ENCODE results near the gene CCER1.
"Not testable (repeated sequence)": the region's sequence is repeated elsewhere in the genome, so short reads cannot be mapped to it uniquely, and the experiment has no call there.

The CCER1 gene, protein sequence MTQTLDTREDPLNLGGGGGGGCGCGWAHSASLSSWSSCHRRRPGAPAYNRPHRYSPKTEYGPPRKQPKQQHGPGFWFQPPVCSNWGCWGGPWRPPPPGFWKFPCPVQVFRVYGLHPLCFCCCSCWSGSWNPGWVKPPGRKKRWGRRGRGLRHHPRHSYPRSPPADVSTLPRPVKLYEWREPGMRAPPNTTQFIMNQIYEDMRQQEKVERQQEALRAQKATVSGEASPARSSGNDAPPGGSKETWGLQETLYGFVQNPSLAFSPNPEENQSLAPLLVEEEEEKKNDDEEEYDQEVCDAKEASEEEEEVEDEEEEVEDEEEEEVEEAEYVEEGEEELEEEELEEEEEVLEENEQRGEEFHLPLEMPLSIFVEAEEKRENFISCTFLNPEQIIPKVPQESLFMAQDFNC

GRCh38 chr12:90954921-90955320 is at the start of gene CCER1:
CCER1 (minus strand) TSS chr12:90955176; CDS start chr12:90954742, 434 bp downstream.
- DNase-seq, result no peak

DNA sequence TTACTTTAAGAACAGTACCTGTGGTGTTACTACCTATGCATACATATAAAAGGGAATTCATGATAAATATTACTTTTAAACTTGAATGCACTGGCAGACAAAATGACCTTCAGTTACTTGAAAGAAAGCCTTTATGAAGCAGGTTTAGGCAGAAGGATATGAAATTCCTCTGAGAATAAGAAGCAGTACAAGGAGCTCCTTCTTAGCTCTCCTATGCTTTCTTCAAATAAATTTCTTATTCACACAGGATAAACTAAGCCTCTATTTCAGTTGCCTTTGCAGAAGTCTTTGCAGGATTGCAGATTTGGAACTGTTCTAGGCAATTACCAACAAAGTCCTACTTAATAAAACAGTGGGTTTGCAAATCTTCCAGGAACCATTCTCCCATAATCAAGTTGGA is 48.8 kb upstream of the CCER1 start:
- no peak for DNase-seq

DNA sequence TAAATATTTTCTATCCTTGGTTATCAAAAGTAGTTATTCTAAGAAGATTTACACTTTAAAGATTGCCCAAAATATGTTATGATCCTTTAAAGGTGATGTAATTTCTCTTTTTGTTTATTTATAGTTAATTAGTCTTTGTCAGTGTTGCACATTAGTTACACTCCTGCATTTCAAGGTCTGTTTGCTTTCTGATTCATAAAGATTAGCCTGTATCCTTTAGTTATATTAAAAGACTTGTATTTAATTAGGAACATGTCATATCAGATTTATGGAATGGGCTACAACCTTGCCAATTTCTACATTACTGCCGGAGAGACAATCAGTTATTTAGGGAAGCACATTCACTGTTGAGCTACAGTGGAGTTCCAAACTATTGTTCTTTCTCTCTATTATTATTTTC is 46.3 kb upstream of the CCER1 start:
- no peak for DNase-seq

GRCh38 chr12:90999966-91000365 is 45.0 kb upstream of the CCER1 start:
- no peak for DNase-seq

DNA sequence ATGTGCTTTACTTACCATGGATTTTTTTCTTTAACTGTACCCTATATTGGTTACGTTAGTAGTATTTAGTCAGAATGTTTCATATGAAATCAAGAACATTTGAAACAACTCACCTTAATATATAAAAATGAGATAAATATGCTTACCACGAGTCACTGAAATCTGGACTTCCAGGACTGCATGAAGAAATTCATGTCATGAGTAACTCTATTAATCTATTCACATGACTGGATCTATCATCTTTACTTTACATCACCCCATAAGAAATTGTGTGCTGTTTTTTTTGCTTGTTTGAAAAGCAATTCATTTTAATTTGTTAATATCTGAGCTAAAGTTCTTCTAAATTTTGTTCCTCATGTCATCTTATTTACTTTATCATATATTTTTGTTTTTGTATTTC is 44.6 kb upstream of the CCER1 start:
- DNase-seq, result no peak

DNA sequence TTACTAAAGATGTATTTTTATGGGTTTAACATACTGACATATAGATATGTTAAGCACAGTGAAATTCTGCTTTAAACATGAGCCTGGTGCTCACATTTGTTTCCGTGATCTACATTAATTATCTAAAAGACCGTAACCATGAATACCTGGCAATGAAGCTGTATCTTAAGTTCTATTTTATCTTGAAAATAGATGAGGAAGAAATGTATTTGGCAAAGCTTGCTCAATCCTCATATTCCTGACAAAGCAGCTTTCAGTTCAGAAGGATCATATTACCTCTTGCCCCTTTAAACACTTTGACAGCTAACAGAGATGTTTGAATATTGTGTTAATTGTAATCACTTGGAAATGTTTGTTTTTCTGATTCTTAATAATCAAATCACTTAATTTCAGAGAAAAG is 40.0 kb upstream of the CCER1 start:
- no peak for DNase-seq

GRCh38 chr12:90991952-90992465 is 37.0 kb upstream of the CCER1 start:
- DNase-seq, result no peak

GRCh38 chr12:90990611-90991010 is 35.6 kb upstream of the CCER1 start:
- no peak for DNase-seq

GRCh38 chr12:90989686-90990111 is 34.7 kb upstream of the CCER1 start:
- no peak for DNase-seq

DNA sequence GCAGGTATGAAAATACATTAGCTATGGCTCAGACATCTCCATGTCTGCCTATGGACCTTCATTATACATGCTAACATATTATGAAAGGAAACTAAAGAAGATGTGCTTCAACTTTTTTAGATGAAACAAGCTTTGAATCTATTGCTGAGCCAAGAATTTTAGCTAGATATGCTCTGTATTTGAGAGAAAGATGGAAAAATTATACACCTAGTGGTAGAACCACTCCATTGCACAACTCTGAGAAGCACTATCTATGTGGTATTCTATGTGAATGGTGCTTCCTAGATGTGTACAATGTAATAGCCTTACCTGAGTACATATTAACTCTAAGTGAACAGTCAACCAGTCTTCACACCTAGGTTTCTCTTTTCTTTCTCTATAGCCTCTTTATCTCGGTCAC is 32.5 kb upstream of the CCER1 start:
- DNase-seq, result no peak

- no peak for DNase-seq
These were observed 32.1 kb upstream of the CCER1 start for GRCh38 chr12:90987101-90987500.

DNA sequence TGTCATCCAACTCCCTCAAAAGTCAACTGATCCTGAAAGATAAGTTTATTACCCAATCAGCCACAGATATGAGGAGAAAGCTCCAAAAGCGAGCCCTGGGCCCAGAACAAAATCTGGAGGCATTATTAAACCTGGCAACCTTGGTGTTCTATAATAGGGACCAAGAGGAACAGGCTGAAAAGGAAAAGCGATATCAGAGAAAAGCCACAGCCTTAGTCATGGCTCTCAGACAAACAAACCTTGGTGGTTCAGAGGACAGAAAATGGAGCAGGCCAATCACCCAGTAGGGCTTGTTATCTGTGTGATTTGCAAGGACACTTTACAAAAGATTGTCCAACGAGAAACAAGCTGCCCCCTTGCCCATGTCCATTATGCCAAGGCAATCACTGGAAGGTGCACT is 30.4 kb upstream of the CCER1 start:
- not testable (repeated sequence) for DNase-seq

- no peak for DNase-seq
These were observed 29.1 kb upstream of the CCER1 start for GRCh38 chr12:90984114-90984513.

- no peak for DNase-seq
These were observed 27.2 kb upstream of the CCER1 start for GRCh38 chr12:90982170-90982569.

- no peak for DNase-seq
These were observed 25.0 kb upstream of the CCER1 start for GRCh38 chr12:90979951-90980350.

- DNase-seq, result no peak
These were observed 24.0 kb upstream of the CCER1 start for GRCh38 chr12:90979019-90979418.

DNA sequence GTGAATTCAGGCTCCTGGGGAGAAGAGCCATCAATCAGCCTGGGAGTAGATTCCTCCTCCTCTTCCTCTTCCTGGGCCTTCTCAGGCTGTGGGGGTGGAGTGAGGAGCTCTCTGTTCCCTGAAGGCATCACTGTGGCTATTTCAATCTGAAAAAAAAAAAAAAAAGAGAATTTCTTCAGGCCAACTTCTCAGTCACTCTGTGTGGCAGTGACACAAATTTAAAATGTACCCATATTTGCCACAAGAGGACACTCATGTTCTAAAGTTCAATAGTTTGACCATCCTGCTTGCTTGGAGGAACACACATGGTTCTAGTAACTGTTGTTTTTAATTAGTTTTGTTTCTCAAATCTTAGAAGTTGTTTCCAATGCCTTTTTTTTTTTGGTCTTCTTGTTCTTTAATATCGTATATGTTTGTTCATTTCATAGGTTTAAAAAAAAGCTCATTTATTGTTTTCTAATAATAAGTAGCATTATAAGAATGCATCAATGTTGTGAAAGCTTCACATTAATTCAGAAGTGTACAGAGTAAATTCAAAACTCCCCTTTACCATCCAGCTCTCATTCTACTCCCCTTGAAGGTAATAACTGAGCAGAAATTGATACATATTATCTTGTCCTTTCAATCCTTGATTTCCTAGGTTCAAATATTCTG is 23.3 kb upstream of the CCER1 start:
- no peak for DNase-seq

- DNase-seq, result no peak
These were observed 22.2 kb upstream of the CCER1 start for GRCh38 chr12:90977224-90977623.

GRCh38 chr12:90974286-90974685 is 19.3 kb upstream of the CCER1 start:
- no peak for DNase-seq

- DNase-seq, result no peak
These were observed 17.2 kb upstream of the CCER1 start for GRCh38 chr12:90972226-90972625.

- DNase-seq, result no peak
These were observed 15.9 kb upstream of the CCER1 start for GRCh38 chr12:90970911-90971310.

- no peak for DNase-seq
These were observed 15.5 kb upstream of the CCER1 start for GRCh38 chr12:90970471-90970870.

GRCh38 chr12:90969851-90970250 is 14.9 kb upstream of the CCER1 start:
- no peak for DNase-seq

DNA sequence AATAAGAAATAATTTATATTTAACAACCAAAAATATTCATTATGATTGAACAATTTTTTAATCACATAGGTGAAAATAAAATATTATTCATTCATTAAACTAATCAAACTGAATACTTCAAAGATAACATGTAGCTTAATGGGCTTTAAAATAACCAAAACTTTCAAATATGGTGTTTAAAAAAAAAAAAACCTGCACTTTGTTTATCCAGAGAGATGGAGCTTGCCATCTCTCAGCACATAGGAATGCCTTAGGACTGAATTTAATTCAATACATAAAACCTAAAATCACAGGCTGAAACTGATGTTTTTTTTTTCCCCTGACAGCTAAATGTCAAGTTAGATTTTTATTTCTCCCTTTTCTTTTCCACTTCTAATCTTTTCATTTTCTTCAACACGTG is 14.4 kb upstream of the CCER1 start:
- DNase-seq, result no peak
